Measurements from ENCODE around the gene CCDC68.

DNA sequence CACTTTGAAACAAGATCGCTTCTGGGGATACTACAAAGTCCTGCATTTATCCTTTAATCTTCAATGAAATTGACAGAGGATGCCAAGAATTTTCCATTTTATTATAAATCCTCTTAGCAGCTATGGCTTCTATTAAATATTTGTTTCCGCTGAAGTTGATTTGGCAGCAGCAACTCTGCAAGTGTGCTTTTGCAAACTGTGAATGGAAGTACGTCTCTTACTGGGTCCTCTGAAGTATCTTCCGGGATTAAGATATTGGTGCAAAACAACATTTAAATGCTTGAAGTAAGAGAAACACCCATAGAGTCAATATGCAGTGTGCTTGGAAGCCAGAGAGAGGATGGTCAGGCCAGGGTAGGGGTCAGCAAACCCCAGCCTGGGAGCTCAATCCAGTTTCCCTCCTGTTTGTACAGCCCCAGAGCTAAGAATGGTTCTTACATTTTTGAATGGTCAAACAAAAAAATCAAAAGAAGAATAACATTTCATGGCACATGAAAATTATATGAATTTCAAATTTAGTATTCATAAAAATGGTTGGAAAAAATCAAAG is 13.6 kb downstream of the CCDC68 start:
- no peak for TF ChIP-seq POLR2A (IDR thresholded peaks at IDR 0.05; ENCODE audit: low read depth)
- TF ChIP-seq, protein P1, sequence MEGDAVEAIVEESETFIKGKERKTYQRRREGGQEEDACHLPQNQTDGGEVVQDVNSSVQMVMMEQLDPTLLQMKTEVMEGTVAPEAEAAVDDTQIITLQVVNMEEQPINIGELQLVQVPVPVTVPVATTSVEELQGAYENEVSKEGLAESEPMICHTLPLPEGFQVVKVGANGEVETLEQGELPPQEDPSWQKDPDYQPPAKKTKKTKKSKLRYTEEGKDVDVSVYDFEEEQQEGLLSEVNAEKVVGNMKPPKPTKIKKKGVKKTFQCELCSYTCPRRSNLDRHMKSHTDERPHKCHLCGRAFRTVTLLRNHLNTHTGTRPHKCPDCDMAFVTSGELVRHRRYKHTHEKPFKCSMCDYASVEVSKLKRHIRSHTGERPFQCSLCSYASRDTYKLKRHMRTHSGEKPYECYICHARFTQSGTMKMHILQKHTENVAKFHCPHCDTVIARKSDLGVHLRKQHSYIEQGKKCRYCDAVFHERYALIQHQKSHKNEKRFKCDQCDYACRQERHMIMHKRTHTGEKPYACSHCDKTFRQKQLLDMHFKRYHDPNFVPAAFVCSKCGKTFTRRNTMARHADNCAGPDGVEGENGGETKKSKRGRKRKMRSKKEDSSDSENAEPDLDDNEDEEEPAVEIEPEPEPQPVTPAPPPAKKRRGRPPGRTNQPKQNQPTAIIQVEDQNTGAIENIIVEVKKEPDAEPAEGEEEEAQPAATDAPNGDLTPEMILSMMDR (IDR thresholded peaks at IDR 0.05): no peak
